Measurements from ENCODE around the gene CTDSPL.

- TF ChIP-seq CTCF (tag by site-specific recombination; IDR thresholded peaks at IDR 0.05) (no peak), ZNF747 (tag by site-specific recombination; IDR thresholded peaks at IDR 0.05) (no peak), ZNF138 (tag by site-specific recombination; IDR thresholded peaks at IDR 0.05; ENCODE audit: borderline replicate concordance) (no peak), ZNF473 (tag by site-specific recombination; IDR thresholded peaks at IDR 0.05) (no peak), REST (tag by site-specific recombination; IDR thresholded peaks at IDR 0.05) (no peak), ELK4 (IDR thresholded peaks at IDR 0.05; ENCODE audit: borderline replicate concordance, low read depth, low read length) (no peak), ZNF274 (IDR thresholded peaks at IDR 0.05; ENCODE audit: low read length) (no peak), ZNF274 (tag by site-specific recombination; IDR thresholded peaks at IDR 0.05; ENCODE audit: borderline replicate concordance) (no peak), YY1 (tag by site-specific recombination; IDR thresholded peaks at IDR 0.05) (no peak), ZNF404 (tag by site-specific recombination; IDR thresholded peaks at IDR 0.05) (no peak), ZBTB7A (tag by site-specific recombination; IDR thresholded peaks at IDR 0.05; ENCODE audit: low read depth) (no peak)
Observed at GRCh38 chr3:37888421-37888820, 26.7 kb downstream of the CTDSPL start.
